Natural killer cell (primary cell): ENCODE results near the gene ANKRD29. TPM values are rescaled to one million over a fixed set of nuclear protein-coding genes. Genes with fewer than 3 reads are reported as not detected.

Experiments used
- ATAC-seq, 3 donors: fragments of 150-1000 bp in 2 of 3; fragments of 200-7000 bp in 1 of 3; cut with Tn5 transposase; 1 replicate in 1 of 3; 2 replicates in 2 of 3; pipeline ENCODE4 v1.10.0; 2021; ENCODE audit warnings: mild to moderate bottlenecking in 2 of 3, moderate library complexity in 2 of 3
- DNase-seq, 2 donors: peaks; one replicate each; pipeline versions ENCODE4 v3.0.0 to v3.0.0-alpha.2; 2013 to 2021; ENCODE audit warnings: mixed read lengths in 1 of 2
- H3K27ac ChIP-seq: one replicate; pipeline ENCODE4 v1.5.1; 2013; ENCODE audit warnings: mild to moderate bottlenecking, low read length
- H3K27me3 ChIP-seq: one replicate; pipeline ENCODE4 v1.6.1; 2013; ENCODE audit warnings: low read length; ENCODE audit not compliant: control insufficient read depth, insufficient read depth
- H3K36me3 ChIP-seq: one replicate; pipeline ENCODE4 v1.6.1; 2013; ENCODE audit warnings: low read length; ENCODE audit not compliant: control insufficient read depth, insufficient read depth
- H3K4me1 ChIP-seq: one replicate; pipeline ENCODE4 v1.6.1; 2013; ENCODE audit warnings: low read length; ENCODE audit not compliant: control insufficient read depth, insufficient read depth
- H3K4me3 ChIP-seq: one replicate; pipeline ENCODE4 v1.5.1; 2013; ENCODE audit warnings: low read length
- H3K9me3 ChIP-seq: one replicate; pipeline ENCODE4 v1.6.1; 2013; ENCODE audit warnings: low read length; ENCODE audit not compliant: control insufficient read depth, insufficient read depth
- H3K27ac Mint-ChIP-seq, 2 donors: one replicate each; pipeline ENCODE4 v1.8.0; 2022; ENCODE audit warnings: mild to moderate bottlenecking in 2 of 2, mixed read lengths in 2 of 2, moderate library complexity in 1 of 2
- H3K27me3 Mint-ChIP-seq, 2 donors: one replicate each; pipeline ENCODE4 v1.8.0; 2022; ENCODE audit warnings: low read depth in 2 of 2, mixed read lengths in 2 of 2
- H3K36me3 Mint-ChIP-seq: one replicate; pipeline ENCODE4 v1.8.0; 2022; ENCODE audit warnings: mixed read lengths
- H3K4me1 Mint-ChIP-seq, 2 donors: one replicate each; pipeline ENCODE4 v1.8.0; 2022; ENCODE audit warnings: mixed read lengths in 2 of 2
- H3K4me3 Mint-ChIP-seq: one replicate; pipeline ENCODE4 v1.8.0; 2022; ENCODE audit warnings: mild to moderate bottlenecking, moderate library complexity, mixed read lengths
- H3K9me3 Mint-ChIP-seq, 2 donors: one replicate each; pipeline ENCODE4 v1.8.0; 2022; ENCODE audit warnings: mixed read lengths in 2 of 2
- CTCF ChIP-seq: fragments of 200-600 bp; IDR thresholded peaks from one replicate; pipeline ENCODE4 v1.8.0; 2022; ENCODE audit warnings: antibody characterized with exemption
- WGBS: methylation state at CpG from one replicate; pipeline ENCODE4 v1.1.7; 2013; ENCODE audit warnings: missing lambda C conversion rate; ENCODE audit not compliant: insufficient coverage; 5-methylcytosine and 5-hydroxymethylcytosine counted together
- intact Hi-C: fragments of 100-400 bp; cut with micrococcal nuclease; formaldehyde crosslinking; loops from one replicate; pipeline ENCODE4 v1.14.2; 2022
- total RNA-seq, 4 donors: library from RNA; stranded (reverse); fragments of 120-200 nt in 1 of 4; gene quantifications; one replicate each; pipeline versions ENCODE4 v1.2.3 to v1.2.4, GENCODE V29; 2013 to 2022

ANKRD29 gene
- total RNA-seq, 3 donors from 2014 or later (not counting 1 experiment from before 2014, with no cell fraction given) = 0.35 to 0.45 TPM; not detected in 1

GRCh38 chr18:23693846-23694245, 31.1 kb upstream of the ANKRD29 start:
- no peak for ATAC-seq
- 98% methylated on average over 2 of the region's 2 CpGs for WGBS
- no peaks in the 10 kb centered on the region for H3K9me3 Mint-ChIP-seq

GRCh38 chr18:23690505-23691068, 27.9 kb upstream of the ANKRD29 start:
- no peak for TF ChIP-seq CTCF
- H3K4me1 Mint-ChIP-seq = peaks cover 0 to 7% of the 10 kb centered on the region in 2 donors
- Histone ChIP-seq H3K9me3 (no peaks in the 10 kb centered on the region), H3K27me3 (peaks cover 24% of the 10 kb centered on the region), H3K36me3 (no peaks in the 10 kb centered on the region), H3K4me3 (no peak overlapping the region), H3K27ac (no peak overlapping the region), H3K4me1 (peaks cover 16% of the 10 kb centered on the region)
- no peaks in the 10 kb centered on the region for H3K36me3 Mint-ChIP-seq
- ATAC-seq (no peak), DNase-seq (no peak)
- H3K27me3 Mint-ChIP-seq = peaks cover 44 to 53% of the 10 kb centered on the region in 2 donors
- H3K27ac Mint-ChIP-seq = no peak overlapping the region
- intact Hi-C loops = no loop called here
- H3K9me3 Mint-ChIP-seq = no peaks in the 10 kb centered on the region
- peak overlapping the region; percentile 25 for H3K4me3 Mint-ChIP-seq
- 72% methylated on average over 16 of the region's 21 CpGs for WGBS

More at GRCh38 chr18:23693846-23694245, 31.1 kb upstream of the ANKRD29 start:
- intact Hi-C loops = no loop called here
- Histone ChIP-seq H3K4me3 (no peak overlapping the region), H3K27ac (no peak overlapping the region), H3K9me3 (no peaks in the 10 kb centered on the region), H3K27me3 (peaks cover 13% of the 10 kb centered on the region), H3K36me3 (no peaks in the 10 kb centered on the region), H3K4me1 (peaks cover 14% of the 10 kb centered on the region)
- Mint-ChIP-seq H3K27ac (no peak overlapping the region), H3K4me3 (no peak overlapping the region), H3K27me3 (peaks cover 22 to 35% of the 10 kb centered on the region in 2 donors), H3K36me3 (no peaks in the 10 kb centered on the region), H3K4me1 (peaks cover 0 to 7% of the 10 kb centered on the region in 2 donors)
- no peak for TF ChIP-seq CTCF
- no peak for DNase-seq

GRCh38 chr18:23689616-23690504, 27.1 kb upstream of the ANKRD29 start:
- intact Hi-C loops = no loop called here
- ATAC-seq (peak; percentile 37 to 71 (median 40)), DNase-seq (peak in 1 of 2 donors; percentile 17)
- WGBS = 3% methylated on average over 85 of the region's 85 CpGs
- H3K36me3 Mint-ChIP-seq = no peaks in the 10 kb centered on the region
- H3K9me3 Mint-ChIP-seq = no peaks in the 10 kb centered on the region
- Histone ChIP-seq H3K36me3 (no peaks in the 10 kb centered on the region), H3K4me3 (no peak overlapping the region), H3K27me3 (peaks cover 24% of the 10 kb centered on the region), H3K9me3 (no peaks in the 10 kb centered on the region), H3K4me1 (peaks cover 16% of the 10 kb centered on the region), H3K27ac (no peak overlapping the region)
- peaks cover 0 to 7% of the 10 kb centered on the region in 2 donors for H3K4me1 Mint-ChIP-seq
- no peak for TF ChIP-seq CTCF
- peak overlapping the region; percentile 25 for H3K4me3 Mint-ChIP-seq
- no peak overlapping the region for H3K27ac Mint-ChIP-seq
- peaks cover 42 to 48% of the 10 kb centered on the region in 2 donors for H3K27me3 Mint-ChIP-seq
